ENCODE results near the gene MYOG. TPM values are rescaled to one million over a fixed set of nuclear protein-coding genes. Genes with fewer than 3 reads are reported as not detected.

MYOG gene
- total RNA-seq, 1 donor from 2014 or later, result not detected

GRCh38 chr1:203066965-203067364 lies 18.8 kb downstream of the MYOG start:
- TF ChIP-seq CTCF (IDR thresholded peaks at IDR 0.05; ENCODE audit: insufficient read depth, low read length, poor library complexity, severe bottlenecking), result no peak
- no peaks in the 10 kb centered on the region for H3K27me3 ChIP-seq (ENCODE audit: control insufficient read depth, insufficient read depth, low read length)
- DNase-seq (ENCODE audit: low read depth), result no peak
- no peaks in the 10 kb centered on the region for H3K36me3 ChIP-seq (ENCODE audit: control insufficient read depth, insufficient read depth, low read length)
- H3K4me3 ChIP-seq (ENCODE audit: low read depth, low read length), result no peak overlapping the region

- Histone ChIP-seq H3K4me3 (ENCODE audit: low read depth, low read length) (no peak overlapping the region), H3K27me3 (ENCODE audit: control insufficient read depth, insufficient read depth, low read length) (no peaks in the 10 kb centered on the region), H3K36me3 (ENCODE audit: control insufficient read depth, insufficient read depth, low read length) (no peaks in the 10 kb centered on the region)
- DNase-seq (ENCODE audit: low read depth), result no peak
- TF ChIP-seq CTCF (IDR thresholded peaks at IDR 0.05; ENCODE audit: insufficient read depth, low read length, poor library complexity, severe bottlenecking), result no peak
These were observed 19.8 kb downstream of the MYOG start for GRCh38 chr1:203065986-203066385.

- no peak for DNase-seq (ENCODE audit: low read depth)
- no peak for TF ChIP-seq CTCF (IDR thresholded peaks at IDR 0.05; ENCODE audit: insufficient read depth, low read length, poor library complexity, severe bottlenecking)
- no peak overlapping the region for H3K4me3 ChIP-seq (ENCODE audit: low read depth, low read length)
- H3K27me3 ChIP-seq (ENCODE audit: control insufficient read depth, insufficient read depth, low read length), result no peaks in the 10 kb centered on the region
- H3K36me3 ChIP-seq (ENCODE audit: control insufficient read depth, insufficient read depth, low read length), result no peaks in the 10 kb centered on the region
These were observed 20.6 kb downstream of the MYOG start for GRCh38 chr1:203065191-203065590.

GRCh38 chr1:203063287-203063686 lies 22.5 kb downstream of the MYOG start:
- DNase-seq (ENCODE audit: low read depth), result no peak
- no peaks in the 10 kb centered on the region for H3K27me3 ChIP-seq (ENCODE audit: control insufficient read depth, insufficient read depth, low read length)
- H3K4me3 ChIP-seq (ENCODE audit: low read depth, low read length), result no peak overlapping the region
- TF ChIP-seq CTCF (IDR thresholded peaks at IDR 0.05; ENCODE audit: insufficient read depth, low read length, poor library complexity, severe bottlenecking), result no peak
- H3K36me3 ChIP-seq (ENCODE audit: control insufficient read depth, insufficient read depth, low read length), result no peaks in the 10 kb centered on the region

GRCh38 chr1:203060115-203060514 lies 25.7 kb downstream of the MYOG start:
- H3K27me3 ChIP-seq (ENCODE audit: control insufficient read depth, insufficient read depth, low read length), result peaks cover 2% of the 10 kb centered on the region
- no peaks in the 10 kb centered on the region for H3K36me3 ChIP-seq (ENCODE audit: control insufficient read depth, insufficient read depth, low read length)
- H3K4me3 ChIP-seq (ENCODE audit: low read depth, low read length), result no peak overlapping the region
- no peak for TF ChIP-seq CTCF (IDR thresholded peaks at IDR 0.05; ENCODE audit: insufficient read depth, low read length, poor library complexity, severe bottlenecking)
- DNase-seq (ENCODE audit: low read depth), result no peak

GRCh38 chr1:203059485-203059884 lies 26.3 kb downstream of the MYOG start:
- no peak for DNase-seq (ENCODE audit: low read depth)
- TF ChIP-seq CTCF (IDR thresholded peaks at IDR 0.05; ENCODE audit: insufficient read depth, low read length, poor library complexity, severe bottlenecking), result no peak
- Histone ChIP-seq H3K27me3 (ENCODE audit: control insufficient read depth, insufficient read depth, low read length) (peaks cover 2% of the 10 kb centered on the region), H3K36me3 (ENCODE audit: control insufficient read depth, insufficient read depth, low read length) (no peaks in the 10 kb centered on the region), H3K4me3 (ENCODE audit: low read depth, low read length) (no peak overlapping the region)

All from kidney epithelial cell (primary cell).